ENCODE data around the gene DDRGK1.

Gene DDRGK1

GRCh38 chr20:3209946-3210317, 5.5 kb upstream of the DDRGK1 start:
- no peaks in the 10 kb centered on the region for H3K27me3 Mint-ChIP-seq
- H3K4me1 Mint-ChIP-seq (ENCODE audit: low read depth), result peaks cover 28% of the 10 kb centered on the region
- H3K27ac Mint-ChIP-seq, result peak overlapping the region; percentile 100
- H3K9me3 Mint-ChIP-seq, result no peaks in the 10 kb centered on the region
- peak overlapping the region; percentile 100 for H3K4me3 Mint-ChIP-seq
- peaks cover 23% of the 10 kb centered on the region for H3K36me3 Mint-ChIP-seq (ENCODE audit: low read depth)

- Mint-ChIP-seq H3K27ac (peak within 1 kb of the TSS; percentile 100), H3K4me1 (ENCODE audit: low read depth) (peaks cover 32% of the 10 kb centered on the region), H3K27me3 (no peaks in the 10 kb centered on the region), H3K4me3 (peak within 1 kb of the TSS; percentile 100), H3K36me3 (ENCODE audit: low read depth) (peaks cover 23% of the 10 kb centered on the region), H3K9me3 (no peaks in the 10 kb centered on the region)
Observed at GRCh38 chr20:3209257-3209945, 4.9 kb upstream of the DDRGK1 start, which contains the start of gene ITPA. Gene ITPA, plus strand, starts transcription at chr20:3209498. Its CDS starts 54 bp downstream, at chr20:3209552.

GRCh38 chr20:3208786-3209256, 4.3 kb upstream of the DDRGK1 start:
- Mint-ChIP-seq H3K4me1 (ENCODE audit: low read depth) (peaks cover 34% of the 10 kb centered on the region), H3K9me3 (no peaks in the 10 kb centered on the region), H3K27ac (peak overlapping the region; percentile 97), H3K36me3 (ENCODE audit: low read depth) (peaks cover 21% of the 10 kb centered on the region), H3K27me3 (no peaks in the 10 kb centered on the region), H3K4me3 (peak overlapping the region; percentile 100)

- Mint-ChIP-seq H3K27me3 (no peaks in the 10 kb centered on the region), H3K4me1 (ENCODE audit: low read depth) (peaks cover 19% of the 10 kb centered on the region)
Observed at GRCh38 chr20:3203315-3204123, 963 bp downstream of the DDRGK1 start.

GRCh38 chr20:3202965-3203314, 1.5 kb downstream of the DDRGK1 start:
- Mint-ChIP-seq H3K27ac (peak overlapping the region; percentile 97), H3K9me3 (no peaks in the 10 kb centered on the region), H3K4me1 (ENCODE audit: low read depth) (peaks cover 14% of the 10 kb centered on the region), H3K4me3 (peak overlapping the region; percentile 95), H3K36me3 (ENCODE audit: low read depth) (peaks cover 31% of the 10 kb centered on the region), H3K27me3 (no peaks in the 10 kb centered on the region)

More at GRCh38 chr20:3203315-3204123, 963 bp downstream of the DDRGK1 start:
- H3K36me3 Mint-ChIP-seq (ENCODE audit: low read depth), result peaks cover 30% of the 10 kb centered on the region
- H3K9me3 Mint-ChIP-seq, result no peaks in the 10 kb centered on the region
- H3K27ac Mint-ChIP-seq, result peak overlapping the region; percentile 97
- peak overlapping the region; percentile 95 for H3K4me3 Mint-ChIP-seq

- Mint-ChIP-seq H3K27ac (no peak overlapping the region), H3K4me3 (no peak overlapping the region), H3K27me3 (no peaks in the 10 kb centered on the region), H3K9me3 (no peaks in the 10 kb centered on the region), H3K36me3 (ENCODE audit: low read depth) (peaks cover 49% of the 10 kb centered on the region), H3K4me1 (ENCODE audit: low read depth) (peaks cover 25% of the 10 kb centered on the region)
Observed at GRCh38 chr20:3199976-3200755, 4.3 kb downstream of the DDRGK1 start.

GRCh38 chr20:3199206-3199605, 5.3 kb downstream of the DDRGK1 start:
- H3K4me1 Mint-ChIP-seq (ENCODE audit: low read depth), result peaks cover 22% of the 10 kb centered on the region
- H3K36me3 Mint-ChIP-seq (ENCODE audit: low read depth), result peaks cover 53% of the 10 kb centered on the region
- no peak overlapping the region for H3K4me3 Mint-ChIP-seq
- no peaks in the 10 kb centered on the region for H3K9me3 Mint-ChIP-seq
- no peaks in the 10 kb centered on the region for H3K27me3 Mint-ChIP-seq
- H3K27ac Mint-ChIP-seq, result peak overlapping the region; percentile 22

GRCh38 chr20:3195590-3196237, 8.8 kb downstream of the DDRGK1 start:
- H3K36me3 Mint-ChIP-seq (ENCODE audit: low read depth), result peaks cover 72% of the 10 kb centered on the region
- no peaks in the 10 kb centered on the region for H3K9me3 Mint-ChIP-seq
- H3K4me1 Mint-ChIP-seq (ENCODE audit: low read depth), result peaks cover 12% of the 10 kb centered on the region
- H3K4me3 Mint-ChIP-seq, result no peak overlapping the region
- no peak overlapping the region for H3K27ac Mint-ChIP-seq
- H3K27me3 Mint-ChIP-seq, result no peaks in the 10 kb centered on the region

- Mint-ChIP-seq H3K36me3 (ENCODE audit: low read depth) (peaks cover 69% of the 10 kb centered on the region), H3K27me3 (no peaks in the 10 kb centered on the region), H3K27ac (no peak overlapping the region), H3K4me3 (no peak overlapping the region), H3K4me1 (ENCODE audit: low read depth) (peaks cover 12% of the 10 kb centered on the region), H3K9me3 (no peaks in the 10 kb centered on the region)
Observed at GRCh38 chr20:3194617-3195280, 9.7 kb downstream of the DDRGK1 start.

GRCh38 chr20:3193806-3194616, 10.5 kb downstream of the DDRGK1 start:
- no peak overlapping the region for H3K4me3 Mint-ChIP-seq
- peaks cover 68% of the 10 kb centered on the region for H3K36me3 Mint-ChIP-seq (ENCODE audit: low read depth)
- H3K4me1 Mint-ChIP-seq (ENCODE audit: low read depth), result peaks cover 12% of the 10 kb centered on the region
- no peaks in the 10 kb centered on the region for H3K27me3 Mint-ChIP-seq
- H3K27ac Mint-ChIP-seq, result no peak overlapping the region
- no peaks in the 10 kb centered on the region for H3K9me3 Mint-ChIP-seq

GRCh38 chr20:3192226-3193015, 12.1 kb downstream of the DDRGK1 start:
- H3K27me3 Mint-ChIP-seq, result no peaks in the 10 kb centered on the region
- H3K4me3 Mint-ChIP-seq, result no peak overlapping the region
- H3K9me3 Mint-ChIP-seq, result no peaks in the 10 kb centered on the region
- H3K27ac Mint-ChIP-seq, result peak overlapping the region; percentile 36
- peaks cover 62% of the 10 kb centered on the region for H3K36me3 Mint-ChIP-seq (ENCODE audit: low read depth)
- peaks cover 12% of the 10 kb centered on the region for H3K4me1 Mint-ChIP-seq (ENCODE audit: low read depth)

GRCh38 chr20:3190681-3191111, 13.8 kb downstream of the DDRGK1 start:
- no peaks in the 10 kb centered on the region for H3K27me3 Mint-ChIP-seq
- H3K4me1 Mint-ChIP-seq (ENCODE audit: low read depth), result peaks cover 7% of the 10 kb centered on the region
- no peak overlapping the region for H3K27ac Mint-ChIP-seq
- peaks cover 52% of the 10 kb centered on the region for H3K36me3 Mint-ChIP-seq (ENCODE audit: low read depth)
- no peak overlapping the region for H3K4me3 Mint-ChIP-seq
- H3K9me3 Mint-ChIP-seq, result no peaks in the 10 kb centered on the region

Data from stimulated activated naive CD8-positive, alpha-beta T cell treated with anti-CD3 and anti-CD28 coated beads, Interleukin-15, Interleukin-2, amounts not matched to agents 100 ng/mL and 50 ng/mL, for 24 hours (primary cell).